HFF-Myc (cell line): Measurements from ENCODE around the gene PRPF6.

Experiments
- DNase-seq: peaks from one replicate; pipeline ENCODE4 v3.0.0-alpha.2; 2011; ENCODE audit warnings: low read depth; ENCODE audit errors: extremely low read depth
- H3K4me3 ChIP-seq: replicated peaks from 2 replicates; pipeline ENCODE4 v1.5.1; 2011; ENCODE audit warnings: low read depth, mild to moderate bottlenecking, control low read depth, low read length
- CTCF ChIP-seq: IDR thresholded peaks from 2 replicates; pipeline ENCODE4 v1.5.1; 2012; ENCODE audit warnings: mild to moderate bottlenecking, low read depth, low read length, control low read depth; ENCODE audit errors: missing control alignments

PRPF6 gene

GRCh38 chr20:64001607-64002011 is 20.7 kb downstream of the PRPF6 start:
- no peak for DNase-seq
- TF ChIP-seq CTCF, result no peak
- H3K4me3 ChIP-seq, result no peak overlapping the region

DNA sequence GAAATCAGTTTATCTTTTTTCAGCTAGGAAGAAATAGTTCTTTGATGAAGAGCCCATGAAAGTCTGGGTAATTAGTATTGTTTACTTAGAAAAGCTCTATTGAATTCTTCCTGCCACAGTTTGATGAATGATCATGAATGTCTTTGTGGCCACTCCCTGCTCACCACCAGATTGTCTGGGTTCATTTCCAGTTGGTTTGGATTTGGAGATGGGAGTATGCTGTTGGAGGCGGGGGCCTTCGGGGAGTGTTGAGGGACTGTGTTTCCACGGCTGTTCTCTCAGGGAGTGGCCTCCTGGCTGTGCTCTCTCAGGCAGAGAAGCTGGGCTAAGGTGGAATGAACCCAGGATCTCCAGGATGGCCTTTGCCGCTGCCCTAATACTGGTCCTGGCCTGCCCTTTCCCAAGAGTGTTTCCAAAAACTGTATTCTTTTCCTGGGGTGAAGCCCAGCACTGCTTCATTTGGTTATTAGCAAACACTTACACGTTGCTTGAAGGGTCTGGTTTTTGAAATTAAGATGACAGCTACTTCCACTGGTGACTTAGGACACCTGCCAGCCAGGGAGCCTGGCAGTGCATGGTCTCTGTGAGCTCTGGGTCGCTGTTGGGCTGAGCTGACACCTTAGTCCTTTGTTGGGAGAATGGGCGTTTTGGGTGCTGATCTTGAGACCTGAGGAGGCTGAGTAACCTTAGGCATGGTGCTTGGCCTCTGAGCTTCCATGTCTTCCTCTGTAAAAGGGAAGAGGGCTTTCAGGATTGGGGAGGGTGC is 23.2 kb downstream of the PRPF6 start:
- no peak for TF ChIP-seq CTCF
- DNase-seq, result no peak
- no peak overlapping the region for H3K4me3 ChIP-seq

GRCh38 chr20:64005394-64005793 is 24.5 kb downstream of the PRPF6 start:
- DNase-seq, result no peak
- H3K4me3 ChIP-seq, result no peak overlapping the region
- TF ChIP-seq CTCF, result no peak

DNA sequence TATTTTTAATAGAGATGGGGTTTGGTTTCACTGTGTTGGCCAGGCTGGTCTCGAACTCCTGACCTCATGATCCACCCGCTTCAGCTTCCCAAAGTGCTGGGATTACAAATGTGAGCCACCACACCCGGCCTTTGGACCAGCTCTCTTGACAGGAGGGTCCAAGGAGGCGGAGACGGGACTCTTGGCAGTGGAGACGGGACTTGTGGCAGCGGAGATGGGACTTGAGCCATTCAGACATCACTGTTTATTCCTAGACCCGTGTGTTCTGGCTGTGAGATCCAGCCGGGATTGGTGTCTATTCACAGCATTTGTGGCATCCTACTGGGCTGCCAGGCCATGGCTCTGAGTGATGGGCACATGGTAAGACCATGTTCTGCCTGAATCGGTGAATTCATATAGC is 25.6 kb downstream of the PRPF6 start:
- DNase-seq, result no peak
- no peak overlapping the region for H3K4me3 ChIP-seq
- no peak for TF ChIP-seq CTCF

DNA sequence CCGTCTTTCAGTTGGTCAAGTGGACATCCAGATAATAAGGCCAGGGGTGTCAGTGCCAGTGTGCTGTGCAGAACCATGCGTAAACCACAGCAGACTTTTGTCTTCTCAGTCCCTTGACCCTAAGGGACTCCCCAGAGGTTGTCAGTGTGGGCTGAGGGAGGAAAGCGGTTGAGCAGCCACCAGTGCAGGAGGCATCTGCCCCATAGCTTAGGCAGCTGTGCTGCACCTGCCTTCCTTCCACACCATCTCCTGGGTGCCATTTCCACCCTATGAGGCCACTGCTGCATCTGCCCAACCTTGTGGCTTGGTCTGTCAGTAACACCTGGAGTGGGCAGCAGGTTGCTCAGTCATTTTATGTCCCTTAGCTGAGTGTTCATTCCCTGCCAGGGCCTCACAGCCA is 26.0 kb downstream of the PRPF6 start:
- no peak overlapping the region for H3K4me3 ChIP-seq
- DNase-seq, result no peak
- no peak for TF ChIP-seq CTCF

- TF ChIP-seq CTCF, result no peak
- H3K4me3 ChIP-seq, result no peak overlapping the region
- DNase-seq, result no peak
Measured at GRCh38 chr20:64009811-64010387, 29.0 kb downstream of the PRPF6 start.
